ENCODE results near the gene TGFA. TPM values are rescaled to one million over a fixed set of nuclear protein-coding genes. Genes with fewer than 3 reads are reported as not detected.

Gene TGFA
- total and polyA plus RNA-seq, 2 experiments from 2014 or later: 1.4 to 6.5 TPM

DNA sequence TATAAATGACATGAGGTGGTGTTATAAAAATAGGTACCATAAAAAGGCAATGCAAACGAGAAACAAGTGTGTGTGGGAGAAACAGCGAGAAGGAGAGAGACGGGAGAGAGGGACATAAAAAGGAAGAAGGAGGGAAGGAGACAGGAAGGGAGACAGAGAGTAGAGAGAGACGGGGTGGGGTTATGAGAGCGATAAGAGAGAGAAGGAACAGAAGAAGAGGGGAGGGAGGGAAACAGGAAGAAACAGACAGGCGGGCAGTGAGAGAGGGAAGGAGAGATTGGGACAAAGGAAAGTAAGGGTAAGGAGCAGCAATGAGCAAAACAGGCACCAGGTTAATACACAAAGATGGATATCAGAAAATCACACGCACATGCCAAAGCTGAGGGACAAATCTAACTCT, 83.7 kb downstream of the TGFA start (continued):
- TF ChIP-seq, protein P1, sequence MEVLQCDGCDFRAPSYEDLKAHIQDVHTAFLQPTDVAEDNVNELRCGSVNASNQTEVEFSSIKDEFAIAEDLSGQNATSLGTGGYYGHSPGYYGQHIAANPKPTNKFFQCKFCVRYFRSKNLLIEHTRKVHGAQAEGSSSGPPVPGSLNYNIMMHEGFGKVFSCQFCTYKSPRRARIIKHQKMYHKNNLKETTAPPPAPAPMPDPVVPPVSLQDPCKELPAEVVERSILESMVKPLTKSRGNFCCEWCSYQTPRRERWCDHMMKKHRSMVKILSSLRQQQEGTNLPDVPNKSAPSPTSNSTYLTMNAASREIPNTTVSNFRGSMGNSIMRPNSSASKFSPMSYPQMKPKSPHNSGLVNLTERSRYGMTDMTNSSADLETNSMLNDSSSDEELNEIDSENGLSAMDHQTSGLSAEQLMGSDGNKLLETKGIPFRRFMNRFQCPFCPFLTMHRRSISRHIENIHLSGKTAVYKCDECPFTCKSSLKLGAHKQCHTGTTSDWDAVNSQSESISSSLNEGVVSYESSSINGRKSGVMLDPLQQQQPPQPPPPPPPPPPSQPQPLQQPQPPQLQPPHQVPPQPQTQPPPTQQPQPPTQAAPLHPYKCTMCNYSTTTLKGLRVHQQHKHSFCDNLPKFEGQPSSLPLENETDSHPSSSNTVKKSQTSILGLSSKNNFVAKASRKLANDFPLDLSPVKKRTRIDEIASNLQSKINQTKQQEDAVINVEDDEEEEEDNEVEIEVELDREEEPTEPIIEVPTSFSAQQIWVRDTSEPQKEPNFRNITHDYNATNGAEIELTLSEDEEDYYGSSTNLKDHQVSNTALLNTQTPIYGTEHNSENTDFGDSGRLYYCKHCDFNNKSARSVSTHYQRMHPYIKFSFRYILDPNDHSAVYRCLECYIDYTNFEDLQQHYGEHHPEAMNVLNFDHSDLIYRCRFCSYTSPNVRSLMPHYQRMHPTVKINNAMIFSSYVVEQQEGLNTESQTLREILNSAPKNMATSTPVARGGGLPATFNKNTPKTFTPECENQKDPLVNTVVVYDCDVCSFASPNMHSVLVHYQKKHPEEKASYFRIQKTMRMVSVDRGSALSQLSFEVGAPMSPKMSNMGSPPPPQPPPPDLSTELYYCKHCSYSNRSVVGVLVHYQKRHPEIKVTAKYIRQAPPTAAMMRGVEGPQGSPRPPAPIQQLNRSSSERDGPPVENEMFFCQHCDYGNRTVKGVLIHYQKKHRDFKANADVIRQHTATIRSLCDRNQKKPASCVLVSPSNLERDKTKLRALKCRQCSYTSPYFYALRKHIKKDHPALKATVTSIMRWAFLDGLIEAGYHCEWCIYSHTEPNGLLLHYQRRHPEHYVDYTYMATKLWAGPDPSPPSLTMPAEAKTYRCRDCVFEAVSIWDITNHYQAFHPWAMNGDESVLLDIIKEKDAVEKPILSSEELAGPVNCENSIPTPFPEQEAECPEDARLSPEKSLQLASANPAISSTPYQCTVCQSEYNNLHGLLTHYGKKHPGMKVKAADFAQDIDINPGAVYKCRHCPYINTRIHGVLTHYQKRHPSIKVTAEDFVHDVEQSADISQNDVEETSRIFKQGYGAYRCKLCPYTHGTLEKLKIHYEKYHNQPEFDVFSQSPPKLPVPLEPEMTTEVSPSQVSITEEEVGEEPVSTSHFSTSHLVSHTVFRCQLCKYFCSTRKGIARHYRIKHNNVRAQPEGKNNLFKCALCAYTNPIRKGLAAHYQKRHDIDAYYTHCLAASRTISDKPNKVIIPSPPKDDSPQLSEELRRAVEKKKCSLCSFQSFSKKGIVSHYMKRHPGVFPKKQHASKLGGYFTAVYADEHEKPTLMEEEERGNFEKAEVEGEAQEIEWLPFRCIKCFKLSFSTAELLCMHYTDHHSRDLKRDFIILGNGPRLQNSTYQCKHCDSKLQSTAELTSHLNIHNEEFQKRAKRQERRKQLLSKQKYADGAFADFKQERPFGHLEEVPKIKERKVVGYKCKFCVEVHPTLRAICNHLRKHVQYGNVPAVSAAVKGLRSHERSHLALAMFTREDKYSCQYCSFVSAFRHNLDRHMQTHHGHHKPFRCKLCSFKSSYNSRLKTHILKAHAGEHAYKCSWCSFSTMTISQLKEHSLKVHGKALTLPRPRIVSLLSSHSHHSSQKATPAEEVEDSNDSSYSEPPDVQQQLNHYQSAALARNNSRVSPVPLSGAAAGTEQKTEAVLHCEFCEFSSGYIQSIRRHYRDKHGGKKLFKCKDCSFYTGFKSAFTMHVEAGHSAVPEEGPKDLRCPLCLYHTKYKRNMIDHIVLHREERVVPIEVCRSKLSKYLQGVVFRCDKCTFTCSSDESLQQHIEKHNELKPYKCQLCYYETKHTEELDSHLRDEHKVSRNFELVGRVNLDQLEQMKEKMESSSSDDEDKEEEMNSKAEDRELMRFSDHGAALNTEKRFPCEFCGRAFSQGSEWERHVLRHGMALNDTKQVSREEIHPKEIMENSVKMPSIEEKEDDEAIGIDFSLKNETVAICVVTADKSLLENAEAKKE (CRISPR knock-in tag; IDR thresholded peaks at IDR 0.05): no peak
- TF ChIP-seq ZNF114 (CRISPR knock-in tag; IDR thresholded peaks at IDR 0.05) (no peak), NANOG (IDR thresholded peaks at IDR 0.05; ENCODE audit: borderline replicate concordance) (no peak), POLR2AphosphoS5 (IDR thresholded peaks at IDR 0.05; ENCODE audit: low read depth) (no peak), JUNB (IDR thresholded peaks at IDR 0.05; ENCODE audit: unreplicated experiment) (no peak), CREB1 (CRISPR knock-in tag; IDR thresholded peaks at IDR 0.05; ENCODE audit: low read depth) (no peak)

DNA sequence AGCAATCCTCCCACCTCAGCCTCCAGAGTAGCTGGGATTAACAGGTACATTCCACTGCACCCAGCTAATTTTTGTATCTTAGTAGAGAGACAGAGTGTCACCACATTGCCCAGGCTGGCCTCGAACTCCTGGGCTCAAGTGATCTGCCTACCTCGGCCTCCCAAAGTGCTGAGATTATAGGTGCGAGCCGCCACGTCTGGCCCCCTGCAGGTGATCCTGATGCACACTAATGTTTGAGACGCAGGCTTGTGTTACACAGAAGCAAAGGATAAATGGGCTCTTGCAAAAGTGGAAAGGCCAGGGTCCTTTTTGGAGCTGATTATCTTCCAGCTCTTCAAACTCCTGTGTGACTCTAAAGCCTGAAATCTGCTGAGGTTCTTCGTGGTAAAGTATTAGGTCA, 84.2 kb downstream of the TGFA start:
- no peak overlapping the region for H3K27ac Mint-ChIP-seq

More for the DNA sequence above, 84.2 kb downstream of the TGFA start:
- peaks cover 13% of the 10 kb centered on the region for H3K4me1 Mint-ChIP-seq
- Histone ChIP-seq H3K4me2 (no peak overlapping the region), H3F3A (replicated peaks; ENCODE audit: low read depth) (no peaks in the 10 kb centered on the region), H4K20me1 (replicated peaks; ENCODE audit: insufficient read depth) (no peaks in the 10 kb centered on the region), H2AFZ (no peak overlapping the region), H3K27me3 (ENCODE audit: insufficient read depth) (no peaks in the 10 kb centered on the region), H3K36me3 (ENCODE audit: insufficient read depth) (no peaks in the 10 kb centered on the region), H3K4me3 (no peak overlapping the region), H3K27ac (ENCODE audit: low read depth) (no peak overlapping the region), H3K9me2 (ENCODE audit: insufficient read depth) (no peaks in the 10 kb centered on the region), H3K79me2 (replicated peaks; ENCODE audit: insufficient read depth) (no peaks in the 10 kb centered on the region), H3K4me1 (ENCODE audit: insufficient read depth) (no peaks in the 10 kb centered on the region)
- no peaks in the 10 kb centered on the region for H3K27me3 Mint-ChIP-seq (ENCODE audit: insufficient read depth, low read depth, poor library complexity)
- H3K9me3 Mint-ChIP-seq: no peaks in the 10 kb centered on the region
- no peaks in the 10 kb centered on the region for H3K36me3 Mint-ChIP-seq (ENCODE audit: low read depth)
- TF ChIP-seq, protein P2, sequence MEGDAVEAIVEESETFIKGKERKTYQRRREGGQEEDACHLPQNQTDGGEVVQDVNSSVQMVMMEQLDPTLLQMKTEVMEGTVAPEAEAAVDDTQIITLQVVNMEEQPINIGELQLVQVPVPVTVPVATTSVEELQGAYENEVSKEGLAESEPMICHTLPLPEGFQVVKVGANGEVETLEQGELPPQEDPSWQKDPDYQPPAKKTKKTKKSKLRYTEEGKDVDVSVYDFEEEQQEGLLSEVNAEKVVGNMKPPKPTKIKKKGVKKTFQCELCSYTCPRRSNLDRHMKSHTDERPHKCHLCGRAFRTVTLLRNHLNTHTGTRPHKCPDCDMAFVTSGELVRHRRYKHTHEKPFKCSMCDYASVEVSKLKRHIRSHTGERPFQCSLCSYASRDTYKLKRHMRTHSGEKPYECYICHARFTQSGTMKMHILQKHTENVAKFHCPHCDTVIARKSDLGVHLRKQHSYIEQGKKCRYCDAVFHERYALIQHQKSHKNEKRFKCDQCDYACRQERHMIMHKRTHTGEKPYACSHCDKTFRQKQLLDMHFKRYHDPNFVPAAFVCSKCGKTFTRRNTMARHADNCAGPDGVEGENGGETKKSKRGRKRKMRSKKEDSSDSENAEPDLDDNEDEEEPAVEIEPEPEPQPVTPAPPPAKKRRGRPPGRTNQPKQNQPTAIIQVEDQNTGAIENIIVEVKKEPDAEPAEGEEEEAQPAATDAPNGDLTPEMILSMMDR (conservative IDR thresholded peaks at IDR 0.05; ENCODE audit: low read depth in 2 of 2): peak; percentile 13 to 40; a peak in 3 of 4 replicates
- TF ChIP-seq, protein P1 (CRISPR knock-in tag; IDR thresholded peaks at IDR 0.05): no peak
- no peak overlapping the region for H3K4me3 Mint-ChIP-seq
- DNase-seq (ENCODE audit: low spot score): peak; percentile 40
- ATAC-seq: no peak
